ENCODE results near the gene ACP5.

ACP5 gene

GRCh38 chr19:11530432-11530831 is 47.0 kb downstream of the ACP5 start:
- H3K27ac ChIP-seq (ENCODE audit: insufficient read depth, low read depth, low read length, poor library complexity, severe bottlenecking), result no peak overlapping the region
- H3K9me3 ChIP-seq (ENCODE audit: control insufficient read depth, low read length), result no peaks in the 10 kb centered on the region
- H3K4me3 ChIP-seq (ENCODE audit: insufficient read depth, low read depth, low read length), result no peak overlapping the region
- no peaks in the 10 kb centered on the region for H3K36me3 ChIP-seq (ENCODE audit: control insufficient read depth, insufficient read depth, low read length)
- WGBS, 2 experiments, result 40 to 42% methylated on average over 9 of the region's 9 CpGs
- H3K27me3 ChIP-seq (ENCODE audit: control insufficient read depth, insufficient read depth, low read length, poor library complexity, severe bottlenecking), result peaks cover 5% of the 10 kb centered on the region
- H3K4me1 ChIP-seq (ENCODE audit: control insufficient read depth, insufficient read depth, low read length), result peaks cover 4% of the 10 kb centered on the region

DNA sequence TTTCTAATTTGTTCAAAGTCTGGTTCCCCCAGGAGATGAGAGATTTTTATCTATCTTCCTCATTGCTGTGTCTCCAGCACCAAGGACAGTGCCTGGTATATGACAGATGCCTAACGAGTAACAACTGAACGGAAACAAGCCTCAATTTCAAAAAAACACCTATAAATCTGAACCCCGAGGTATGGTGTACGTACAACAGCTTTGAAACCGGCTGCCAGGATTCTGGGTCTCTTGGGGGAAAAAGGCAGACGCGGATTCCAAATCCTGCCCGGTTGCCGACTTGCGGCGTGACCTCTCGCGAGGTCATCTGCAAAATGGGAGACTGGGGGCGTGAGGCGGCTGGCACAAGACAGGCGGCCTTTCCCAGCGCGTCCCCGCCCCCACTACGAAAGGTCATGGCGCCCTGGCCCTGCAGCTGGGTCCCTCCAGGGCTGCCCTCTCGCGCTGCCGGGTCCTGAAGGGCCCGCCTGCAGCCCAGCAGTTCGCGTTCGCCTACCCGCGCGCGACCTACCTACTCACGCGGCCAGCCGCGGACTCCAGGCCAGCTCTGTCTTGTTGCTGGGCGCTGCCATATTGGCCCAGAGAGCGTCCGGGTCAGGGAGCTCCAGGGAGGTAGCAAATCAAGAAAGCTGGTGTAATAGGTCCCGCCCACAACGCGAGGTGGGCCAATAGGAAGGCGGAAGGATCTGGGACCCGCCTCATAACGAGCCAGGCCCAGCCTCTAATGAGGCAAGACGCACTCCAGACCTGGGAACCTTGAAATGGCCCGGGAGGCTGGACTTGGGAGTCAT is 48.7 kb downstream of the ACP5 start, which contains the start of gene ECSIT:
Gene ECSIT, minus strand, starts transcription at position 584 of the 791 bp plus-strand sequence. CDS start 9,964 bp downstream, outside the sequence.
- 0 to 1% methylated on average over 47 of the region's 47 CpGs for WGBS, 2 experiments
- Histone ChIP-seq H3K4me1 (ENCODE audit: control insufficient read depth, insufficient read depth, low read length) (peaks cover 4% of the 10 kb centered on the region), H3K27ac (ENCODE audit: insufficient read depth, low read depth, low read length, poor library complexity, severe bottlenecking) (peak within 1 kb of the TSS; percentile 91), H3K4me3 (ENCODE audit: insufficient read depth, low read depth, low read length) (peak within 1 kb of the TSS; percentile 89), H3K27me3 (ENCODE audit: control insufficient read depth, insufficient read depth, low read length, poor library complexity, severe bottlenecking) (no peaks in the 10 kb centered on the region), H3K36me3 (ENCODE audit: control insufficient read depth, insufficient read depth, low read length) (no peaks in the 10 kb centered on the region), H3K9me3 (ENCODE audit: control insufficient read depth, low read length) (no peaks in the 10 kb centered on the region)

All from ectodermal cell (in vitro differentiated cells).